A673 (cell line): ENCODE data around the gene EXOC6B.

Source experiments
- CTCF ChIP-seq: fragments of 300-800, 200-600 bp; sonication (generic); conservative IDR thresholded peaks from 2 replicates; pipeline ENCODE4 v1.5.1; 2017; ENCODE audit warnings: low read depth, mild to moderate bottlenecking, antibody characterized with exemption, low read length, moderate library complexity, mixed read lengths
- EZH2 ChIP-seq: fragments of 200-600 bp; sonication (generic); IDR thresholded peaks from 2 replicates; pipeline ENCODE4 v1.6.1; 2017; ENCODE audit warnings: borderline replicate concordance, low read depth, mild to moderate bottlenecking, mixed read lengths, antibody characterized with exemption, low read length; ENCODE audit not compliant: poor library complexity, severe bottlenecking

GRCh38 chr2:72849138-72849462, 23.3 kb upstream of the EXOC6B start:
- TF ChIP-seq CTCF, result no peak
- no peak for TF ChIP-seq EZH2
